K562 (cell line): Measurements from ENCODE around the gene MED14. TPM values are rescaled to one million over a fixed set of nuclear protein-coding genes. Genes with fewer than 3 reads are reported as not detected.

Source experiments
- ATAC-seq: fragments of 200-7000 bp; cut with Tn5 transposase; 3 replicates; pipeline ENCODE4 v1.9.1; 2020; ENCODE audit warnings: moderate library complexity
- BruUV-seq: library from RNA; stranded (reverse); fragments of 400-500 nt; replicated peaks from 2 replicates; lab custom pipeline; 2021; lab: Mats Ljungman, UMichigan
- CTCF ChIA-PET: fragments of 300-600 bp; formaldehyde crosslinking; extraction: SDS; loops from one replicate; lab custom pipeline; 2021; ENCODE audit warnings: low intra/inter-chr PET ratio; lab: Yijun Ruan, JAX
- POLR2A ChIA-PET: fragments of 300-600, 350-650 bp; sonication (Branson Sonifier 250); formaldehyde crosslinking; extraction: SDS; loops from one replicate; lab custom pipeline; 2021; ENCODE audit warnings: antibody characterized with exemption, inconsistent platforms; lab: Yijun Ruan, JAX
- DNase-seq, 4 experiments: peaks; one replicate each; pipeline versions ENCODE4 v3.0.0 to v3.0.0-alpha.2; 2011 to 2018; ENCODE audit warnings: low spot score in 3 of 4, mixed read lengths in 3 of 4; ENCODE audit errors: extremely low read depth in 1 of 4
- FAIRE-seq: peaks from 2 replicates; lab custom pipeline; 2011; peaks lifted over from hg19 to GRCh38; lab: Jason Lieb, UNC
- H2AFZ ChIP-seq: 2 replicates; pipeline ENCODE4 v1.6.0; 2011; ENCODE audit warnings: low read depth, low read length, control low read depth, inconsistent platforms
- H3K27ac ChIP-seq: fragments of 200-600 bp; 3 replicates; pipeline ENCODE4 v1.8.0; 2011; ENCODE audit warnings: low read depth, mild to moderate bottlenecking, control low read depth, inconsistent platforms, low read length, moderate library complexity, mixed read lengths; ENCODE audit errors: extremely low read depth
- H3K27me3 ChIP-seq, 2 experiments: fragments of 300-600 bp in 1 of 2; 2 replicates in 1 of 2; 3 replicates in 1 of 2; pipeline versions ENCODE4 v1.6.0 to v1.8.0; 2011; ENCODE audit warnings: inconsistent platforms in 2 of 2, low read length in 2 of 2, mild to moderate bottlenecking in 1 of 2, mixed read lengths in 1 of 2, moderate library complexity in 1 of 2; ENCODE audit not compliant: control insufficient read depth in 2 of 2, insufficient read depth in 2 of 2
- H3K36me3 ChIP-seq: fragments of 300-600 bp; 3 replicates; pipeline ENCODE4 v1.8.0; 2011; ENCODE audit warnings: mild to moderate bottlenecking, low read length, inconsistent platforms; ENCODE audit not compliant: control insufficient read depth, insufficient read depth
- H3K4me1 ChIP-seq, 2 experiments: fragments of 200-600 bp in 1 of 2; replicated peaks in 1 of 2; 2 replicates in 1 of 2; 3 replicates in 1 of 2; pipeline versions ENCODE4 v1.5.1 to v1.8.0; 2011; ENCODE audit warnings: inconsistent platforms in 2 of 2, low read length in 2 of 2, mild to moderate bottlenecking in 1 of 2, mixed read lengths in 1 of 2, moderate library complexity in 1 of 2; ENCODE audit not compliant: control insufficient read depth in 2 of 2, insufficient read depth in 2 of 2
- H3K4me2 ChIP-seq: 2 replicates; pipeline ENCODE4 v1.6.1; 2011; ENCODE audit warnings: low read length, control low read depth, inconsistent platforms, mixed read lengths; ENCODE audit not compliant: insufficient read depth
- H3K4me3 ChIP-seq: fragments of 200-600 bp; sonication (generic), shearing (Covaris generic); 2 replicates; pipeline ENCODE4 v1.5.1; 2016; ENCODE audit warnings: control low read depth, inconsistent platforms
- H3K79me2 ChIP-seq: fragments of 200-600 bp; 3 replicates; pipeline ENCODE4 v1.8.0; 2011; ENCODE audit warnings: low read length, inconsistent platforms; ENCODE audit not compliant: control insufficient read depth, insufficient read depth
- H3K9ac ChIP-seq, 2 experiments: 2 replicates each; pipeline versions ENCODE4 v1.6.0 to v1.6.1; 2011; ENCODE audit warnings: low read depth in 2 of 2, low read length in 2 of 2, control low read depth in 1 of 2, inconsistent platforms in 1 of 2, mild to moderate bottlenecking in 1 of 2, mixed read lengths in 1 of 2; ENCODE audit not compliant: insufficient read depth in 1 of 2
- H3K9me1 ChIP-seq: one replicate; pipeline ENCODE4 v1.6.0; 2011; ENCODE audit warnings: inconsistent platforms, mild to moderate bottlenecking, low read length, moderate library complexity; ENCODE audit not compliant: control insufficient read depth, insufficient read depth
- H3K9me3 ChIP-seq: replicated peaks from 2 replicates; pipeline ENCODE4 v1.5.1; 2011; ENCODE audit warnings: low read depth, low read length, inconsistent platforms; ENCODE audit not compliant: control insufficient read depth, insufficient read depth
- H4K20me1 ChIP-seq: replicated peaks from 2 replicates; pipeline ENCODE4 v1.6.1; 2011; ENCODE audit warnings: low read length, inconsistent platforms, mixed read lengths; ENCODE audit not compliant: control insufficient read depth, insufficient read depth
- ATF4 ChIP-seq: fragments of 450-650 bp; formaldehyde crosslinking; IDR thresholded peaks from 2 replicates; pipeline ENCODE4 v1.4.0; 2022; ENCODE audit warnings: mild to moderate bottlenecking, moderate library complexity
- CBX3 ChIP-seq, 2 experiments: IDR thresholded peaks; 1 replicate in 1 of 2; 2 replicates in 1 of 2; pipeline ENCODE4 v1.6.1; 2012; ENCODE audit warnings: inconsistent platforms in 2 of 2, low read length in 2 of 2, borderline replicate concordance in 1 of 2, control low read depth in 1 of 2
- CHD2 ChIP-seq: IDR thresholded peaks from 2 replicates; pipeline ENCODE4 v1.6.1; 2011; ENCODE audit warnings: low read depth, low read length
- ETV5 ChIP-seq: sonication (generic); formaldehyde crosslinking; IDR thresholded peaks from 2 replicates; pipeline ENCODE4 v1.4.0; 2020; ENCODE audit warnings: low read depth, mild to moderate bottlenecking, missing genetic modification reagents
- FOXM1 ChIP-seq, 2 experiments: fragments of 450-650 bp in 1 of 2; sonication (generic) in 1 of 2; formaldehyde crosslinking in 1 of 2; IDR thresholded peaks; 2 replicates each; pipeline versions ENCODE4 v1.6.1 to v1.9.0; 2017 to 2022; ENCODE audit warnings: low read depth in 2 of 2, mild to moderate bottlenecking in 2 of 2, missing genetic modification reagents in 1 of 2, moderate library complexity in 1 of 2
- ILK ChIP-seq: fragments of 450-650 bp; IDR thresholded peaks from 2 replicates; pipeline ENCODE4 v1.6.1; 2016; ENCODE audit warnings: missing genetic modification characterization, low read depth, mild to moderate bottlenecking, missing compliant biosample characterization, moderate library complexity, borderline replicate concordance
- PREB ChIP-seq: sonication (generic); formaldehyde crosslinking; IDR thresholded peaks from 2 replicates; pipeline ENCODE4 v1.8.1; 2023; ENCODE audit warnings: mild to moderate bottlenecking, missing genetic modification reagents
- RBBP5 ChIP-seq: fragments of 200-600 bp; sonication (generic); IDR thresholded peaks from 2 replicates; pipeline ENCODE4 v1.6.1; 2012; ENCODE audit warnings: borderline replicate concordance, mild to moderate bottlenecking, low read length, control low read depth, inconsistent platforms; ENCODE audit not compliant: insufficient read depth, poor library complexity, severe bottlenecking
- STAT5B ChIP-seq: fragments of 250-450 bp; sonication (Bioruptor Pico); IDR thresholded peaks from 2 replicates; pipeline ENCODE4 v1.8.0; 2021; ENCODE audit warnings: mild to moderate bottlenecking, inconsistent platforms
- ZBTB17 ChIP-seq: fragments of 450-650 bp; formaldehyde crosslinking; IDR thresholded peaks from 2 replicates; pipeline ENCODE4 v1.4.0; 2020; ENCODE audit warnings: mild to moderate bottlenecking
- ZEB2 ChIP-seq: fragments of 450-650 bp; IDR thresholded peaks from 2 replicates; pipeline ENCODE4 v1.6.1; 2016
- ZFP36 ChIP-seq: fragments of 150-350 bp; IDR thresholded peaks from 2 replicates; pipeline ENCODE4 v1.6.1; 2018; ENCODE audit warnings: low read length, low read depth; ENCODE audit not compliant: partially characterized antibody
- ZNF121 ChIP-seq: sonication (generic); formaldehyde crosslinking; conservative IDR thresholded peaks from 2 replicates; pipeline ENCODE4 v1.8.0; 2022; ENCODE audit warnings: missing genetic modification reagents
- WGBS: fragments of 100-300 bp; shearing (Covaris generic); methylation state at CpG from one replicate; pipeline ENCODE4 v1.1.6; 2016; ENCODE audit warnings: low coverage, mixed read lengths; ENCODE audit not compliant: insufficient coverage; ENCODE audit errors: missing lambda C conversion rate; 5-methylcytosine and 5-hydroxymethylcytosine counted together
- in situ Hi-C: fragments of 300-500 bp; cut with MboI; formaldehyde crosslinking; loops from 4 replicates; pipeline ENCODE4 v1.15.0; 2018; ENCODE audit warnings: inconsistent platforms, mixed read lengths
- intact Hi-C: fragments of 100-400 bp; cut with micrococcal nuclease; formaldehyde crosslinking; loops from 2 replicates; pipeline ENCODE4 v1.14.2; 2022
- polyA plus RNA-seq, 8 experiments: library from polyadenylated mRNA; depleted of rRNA in 4 of 8; stranded (reverse) in 5 of 8; unstranded in 3 of 8; fragments of >200 nt; fragmentation: Nextera tagmentation in 2 of 8; fragmentation: Illumina TruSeq in 1 of 8; extraction: Ambion mirVana in 2 of 8; extraction: Trizol in 1 of 8; gene quantifications; 2 replicates each; pipeline versions ENCODE4 v1.2.1 to v1.2.3, GENCODE V29; 2011 to 2014; ENCODE audit warnings: inconsistent platforms in 1 of 8, missing spikeins in 1 of 8
- total RNA-seq, 7 experiments: library from RNA; depleted of rRNA in 6 of 7; stranded (reverse); fragments of >200 nt in 6 of 7; fragmentation: Illumina TruSeq in 2 of 7; extraction: Trizol in 2 of 7; gene quantifications; 2 replicates each; pipeline versions ENCODE4 v1.2.1 to v1.2.3, GENCODE V29; 2011 to 2021; ENCODE audit warnings: low replicate concordance in 1 of 7

Gene MED14
- total and polyA plus RNA-seq, 9 of the 15 experiments (the other 6 are each of a cell fraction or from before 2014, with no cell fraction given) = 9.2 to 35.3 (median 18.7) TPM

DNA sequence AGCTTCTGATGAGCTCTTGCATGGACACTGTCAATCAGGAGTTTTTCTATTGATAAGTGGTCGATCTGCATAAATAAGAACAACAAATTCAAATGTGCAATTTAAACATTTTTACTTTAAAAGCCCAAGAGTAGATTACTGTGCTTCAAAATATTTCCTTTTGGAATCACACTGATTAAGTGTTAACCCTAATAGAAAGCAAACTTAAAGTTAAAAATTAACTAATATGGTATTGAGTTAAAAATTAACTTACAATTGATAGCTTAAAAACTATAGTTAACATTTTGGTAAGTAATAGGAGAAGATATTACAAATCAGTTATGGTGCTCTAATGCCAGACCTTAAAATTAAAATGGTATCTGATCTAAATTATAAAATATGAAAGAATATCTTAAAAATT lies 25.9 kb downstream of the MED14 start:
- no peak overlapping the region for H3K4me2 ChIP-seq
- H3K9me3 ChIP-seq = no peaks in the 10 kb centered on the region; the same call in 1 of the 2 replicates
- intact Hi-C loops = no loop called here
- TF ChIP-seq PREB (CRISPR knock-in tag) = no peak
- TF ChIP-seq ZFP36 = no peak
- TF ChIP-seq ZBTB17 = no peak
- TF ChIP-seq STAT5B = no peak
- TF ChIP-seq CHD2 = no peak
- no peak for TF ChIP-seq CBX3 (IDR thresholded peaks at IDR 0.05; ENCODE audit: borderline replicate concordance in 1 of 2, low read length in 2 of 2)
- no peak for TF ChIP-seq ILK
- TF ChIP-seq RBBP5 = no peak
- no peak for TF ChIP-seq ZNF121 (CRISPR knock-in tag)
- no peak for TF ChIP-seq ETV5 (CRISPR knock-in tag)
- no peak for TF ChIP-seq FOXM1 (IDR thresholded peaks at IDR 0.05; ENCODE audit: low read depth)
- TF ChIP-seq FOXM1 (CRISPR knock-in tag; IDR thresholded peaks at IDR 0.05; ENCODE audit: low read depth) = no peak
- TF ChIP-seq ZEB2 = no peak
- TF ChIP-seq ATF4 = no peak
- no peaks in the 10 kb centered on the region for H3K9me1 ChIP-seq
- ChIA-PET CTCF (no interaction called here), POLR2A (interaction anchor here (1.8 kb wide), 1 partner anchor 43 kb away, joined by 3 read pairs; no protein-coding TSS in a partner anchor)
- no peak overlapping the region for H3K9ac ChIP-seq
- peaks cover 52% of the 10 kb centered on the region; the same call in 2 of the 3 replicates for H3K36me3 ChIP-seq
- no peak overlapping the region for H3K27ac ChIP-seq
- DNase-seq (no peak), FAIRE-seq (no peak), ATAC-seq (no peak)
- WGBS = 100% methylated on average over 1 of the region's 1 CpG
- no peak overlapping the region for H3K4me3 ChIP-seq
- no peaks in the 10 kb centered on the region for H3K4me1 ChIP-seq
- in situ Hi-C loops = no loop called here
- no peaks in the 10 kb centered on the region for H3K27me3 ChIP-seq
- no peaks in the 10 kb centered on the region for H3K79me2 ChIP-seq
- H2AFZ ChIP-seq = no peak overlapping the region
- no peaks in the 10 kb centered on the region for H4K20me1 ChIP-seq
- BruUV-seq = no TSS peak
